ENCODE measurements around the gene ALDH1L1.

Gene ALDH1L1

GRCh38 chr3:126108676-126109050 is 71.7 kb downstream of the ALDH1L1 start (continued):
- TF ChIP-seq TSHZ2 (CRISPR knock-in tag; IDR thresholded peaks at IDR 0.05) (no peak), SNAI2 (CRISPR knock-in tag; IDR thresholded peaks at IDR 0.05) (no peak), ZNF565 (CRISPR knock-in tag; conservative IDR thresholded peaks at IDR 0.05; ENCODE audit: low read depth) (no peak), CSDC2 (CRISPR knock-in tag; IDR thresholded peaks at IDR 0.05) (no peak)

- no peak for TF ChIP-seq RARB (CRISPR knock-in tag; IDR thresholded peaks at IDR 0.05)
- TF ChIP-seq PATZ1 (CRISPR knock-in tag; IDR thresholded peaks at IDR 0.05; ENCODE audit: borderline replicate concordance) = no peak
- TF ChIP-seq ZNF8 (CRISPR knock-in tag; IDR thresholded peaks at IDR 0.05) = no peak
- no peak for TF ChIP-seq OSR1 (CRISPR knock-in tag; IDR thresholded peaks at IDR 0.05)
- TF ChIP-seq ZFP3 (CRISPR knock-in tag; IDR thresholded peaks at IDR 0.05) = no peak
- TF ChIP-seq ESRRG (CRISPR knock-in tag; IDR thresholded peaks at IDR 0.05) = no peak
- TF ChIP-seq, protein P1, sequence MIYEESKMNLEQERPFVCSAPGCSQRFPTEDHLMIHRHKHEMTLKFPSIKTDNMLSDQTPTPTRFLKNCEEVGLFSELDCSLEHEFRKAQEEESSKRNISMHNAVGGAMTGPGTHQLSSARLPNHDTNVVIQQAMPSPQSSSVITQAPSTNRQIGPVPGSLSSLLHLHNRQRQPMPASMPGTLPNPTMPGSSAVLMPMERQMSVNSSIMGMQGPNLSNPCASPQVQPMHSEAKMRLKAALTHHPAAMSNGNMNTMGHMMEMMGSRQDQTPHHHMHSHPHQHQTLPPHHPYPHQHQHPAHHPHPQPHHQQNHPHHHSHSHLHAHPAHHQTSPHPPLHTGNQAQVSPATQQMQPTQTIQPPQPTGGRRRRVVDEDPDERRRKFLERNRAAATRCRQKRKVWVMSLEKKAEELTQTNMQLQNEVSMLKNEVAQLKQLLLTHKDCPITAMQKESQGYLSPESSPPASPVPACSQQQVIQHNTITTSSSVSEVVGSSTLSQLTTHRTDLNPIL (CRISPR knock-in tag; IDR thresholded peaks at IDR 0.05; ENCODE audit: low read depth) = no peak
- TF ChIP-seq CSDC2 (CRISPR knock-in tag; IDR thresholded peaks at IDR 0.05) = no peak
- TF ChIP-seq, protein P2, sequence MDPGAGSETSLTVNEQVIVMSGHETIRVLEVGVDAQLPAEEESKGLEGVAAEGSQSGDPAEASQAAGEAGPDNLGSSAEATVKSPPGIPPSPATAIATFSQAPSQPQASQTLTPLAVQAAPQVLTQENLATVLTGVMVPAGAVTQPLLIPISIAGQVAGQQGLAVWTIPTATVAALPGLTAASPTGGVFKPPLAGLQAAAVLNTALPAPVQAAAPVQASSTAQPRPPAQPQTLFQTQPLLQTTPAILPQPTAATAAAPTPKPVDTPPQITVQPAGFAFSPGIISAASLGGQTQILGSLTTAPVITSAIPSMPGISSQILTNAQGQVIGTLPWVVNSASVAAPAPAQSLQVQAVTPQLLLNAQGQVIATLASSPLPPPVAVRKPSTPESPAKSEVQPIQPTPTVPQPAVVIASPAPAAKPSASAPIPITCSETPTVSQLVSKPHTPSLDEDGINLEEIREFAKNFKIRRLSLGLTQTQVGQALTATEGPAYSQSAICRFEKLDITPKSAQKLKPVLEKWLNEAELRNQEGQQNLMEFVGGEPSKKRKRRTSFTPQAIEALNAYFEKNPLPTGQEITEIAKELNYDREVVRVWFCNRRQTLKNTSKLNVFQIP (CRISPR knock-in tag; IDR thresholded peaks at IDR 0.05; ENCODE audit: borderline replicate concordance, low read depth) = no peak
- no peak for ATAC-seq
Measured at GRCh38 chr3:126107957-126108675, 72.3 kb downstream of the ALDH1L1 start.

- no peak for TF ChIP-seq BACH2 (CRISPR knock-in tag; IDR thresholded peaks at IDR 0.05; ENCODE audit: borderline replicate concordance)
- TF ChIP-seq ZNF565 (CRISPR knock-in tag; conservative IDR thresholded peaks at IDR 0.05; ENCODE audit: low read depth) = no peak
- no peak for TF ChIP-seq OSR1 (CRISPR knock-in tag; IDR thresholded peaks at IDR 0.05)
- TF ChIP-seq ZNF8 (CRISPR knock-in tag; IDR thresholded peaks at IDR 0.05) = no peak
- TF ChIP-seq TOX (CRISPR knock-in tag; IDR thresholded peaks at IDR 0.05; ENCODE audit: borderline replicate concordance) = no peak
- no peak for TF ChIP-seq PPARA (CRISPR knock-in tag; IDR thresholded peaks at IDR 0.05; ENCODE audit: borderline replicate concordance)
- TF ChIP-seq, protein P1 (CRISPR knock-in tag; IDR thresholded peaks at IDR 0.05; ENCODE audit: low read depth) = no peak
- TF ChIP-seq, protein P2 (CRISPR knock-in tag; IDR thresholded peaks at IDR 0.05; ENCODE audit: borderline replicate concordance, low read depth) = no peak
- no peak for TF ChIP-seq RARB (CRISPR knock-in tag; IDR thresholded peaks at IDR 0.05)
- TF ChIP-seq TSHZ2 (CRISPR knock-in tag; IDR thresholded peaks at IDR 0.05) = no peak
- TF ChIP-seq ZC3H10 (CRISPR knock-in tag; IDR thresholded peaks at IDR 0.05) = no peak
- ATAC-seq = no peak
Measured at GRCh38 chr3:126107203-126107939, 73.0 kb downstream of the ALDH1L1 start.

Data from SK-N-SH treated with all-trans-retinoic acid at 6 μM for 48 hours (cell line).